Stimulated activated CD8-positive, alpha-beta memory T cell treated with anti-CD3 and anti-CD28 coated beads, Interleukin-7, amount 100 ng/mL, for 24 hours (primary cell): ENCODE measurements around the gene TOMM6.

ENCODE experiments used
- DNase-seq: peaks from one replicate; pipeline ENCODE4 v3.0.0-alpha.2; 2020; ENCODE audit warnings: low read depth

The TOMM6 gene

GRCh38 chr6:41824571-41825569 lies 37.4 kb downstream of the TOMM6 start:
- DNase-seq: no peak

DNA sequence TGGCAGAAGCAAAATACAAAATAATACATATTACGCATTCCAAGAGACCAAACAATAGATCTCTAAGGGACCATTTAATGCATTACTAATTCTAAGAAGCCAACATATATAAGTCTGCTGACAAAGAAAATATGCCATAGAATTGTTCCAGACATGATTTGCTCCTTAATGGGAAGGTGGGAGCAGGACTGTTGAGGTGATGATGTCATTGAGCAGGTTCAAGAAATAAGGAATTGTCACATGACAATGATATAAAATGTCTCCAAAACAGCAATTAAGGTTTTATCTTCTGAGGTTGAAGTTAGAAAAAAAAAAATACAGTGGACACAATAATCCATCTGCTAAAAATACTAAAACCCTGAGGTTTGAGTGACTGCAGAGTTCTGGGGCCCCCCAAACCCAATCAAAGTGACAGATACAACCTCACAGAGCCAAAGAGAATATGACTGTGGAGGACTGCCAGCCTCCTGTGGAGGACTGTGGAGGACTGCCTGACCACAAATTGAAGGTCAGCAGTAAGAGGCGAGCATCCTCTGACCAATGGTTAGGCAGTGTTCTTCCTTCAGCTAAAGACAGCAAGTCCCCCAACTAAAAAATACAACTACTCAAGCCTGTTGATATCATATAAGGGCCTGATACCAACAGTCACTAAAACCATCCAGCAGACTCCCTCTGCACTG lies 39.0 kb downstream of the TOMM6 start:
- DNase-seq: no peak

- no peak for DNase-seq
These were observed 44.8 kb downstream of the TOMM6 start for GRCh38 chr6:41832263-41832662.

- no peak for DNase-seq
These were observed 48.6 kb downstream of the TOMM6 start for GRCh38 chr6:41836022-41836659.

DNA sequence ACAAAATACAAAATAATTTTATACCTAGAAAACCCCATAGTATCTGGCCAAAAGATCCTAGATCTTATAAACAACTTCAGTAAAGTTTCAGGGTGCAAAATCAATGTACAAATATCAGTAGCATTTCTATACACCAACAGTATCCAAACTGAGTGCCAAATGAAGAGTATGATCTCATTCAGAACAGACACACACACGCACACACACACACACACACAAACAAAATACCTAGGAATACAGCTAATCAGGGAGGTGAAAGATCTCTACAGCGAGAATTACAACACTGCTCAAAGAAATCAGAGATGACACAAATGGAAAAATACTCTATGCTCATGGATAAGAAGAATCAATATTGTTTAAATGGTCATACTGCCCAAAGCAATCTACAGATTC lies 49.2 kb downstream of the TOMM6 start:
- no peak for DNase-seq
